H1 (cell line): ENCODE measurements around the gene POLD1. TPM values are rescaled to one million over a fixed set of nuclear protein-coding genes. Genes with fewer than 3 reads are reported as not detected.

ENCODE experiments used
- BRCA1 ChIP-seq: IDR thresholded peaks from 2 replicates; pipeline ENCODE4 v1.6.1; 2012; ENCODE audit warnings: low read depth, low read length, improper control_type of control experiment
- CHD7 ChIP-seq: fragments of 300-600 bp; sonication (generic); IDR thresholded peaks from 2 replicates; pipeline ENCODE4 v1.7.1; 2012; ENCODE audit warnings: low read length, moderate library complexity, mild to moderate bottlenecking, inconsistent platforms; ENCODE audit not compliant: insufficient replicate concordance
- CTBP2 ChIP-seq: IDR thresholded peaks from 2 replicates; pipeline ENCODE4 v1.7.0; 2011; ENCODE audit warnings: borderline replicate concordance, mild to moderate bottlenecking, moderate library complexity, mixed read lengths, low read length; ENCODE audit not compliant: insufficient read depth, insufficient read length
- JUND ChIP-seq: IDR thresholded peaks from 2 replicates; pipeline ENCODE4 v1.6.1; 2011; ENCODE audit warnings: mild to moderate bottlenecking, improper control_type of control experiment, low read length
- KDM1A ChIP-seq: fragments of 200-600, 300-600 bp; sonication (generic); IDR thresholded peaks from 2 replicates; pipeline ENCODE4 v1.7.1; 2016; ENCODE audit warnings: mild to moderate bottlenecking, low read length, borderline replicate concordance
- KDM5A ChIP-seq: fragments of 200-600 bp; IDR thresholded peaks from 2 replicates; pipeline ENCODE4 v1.7.1; 2012; ENCODE audit warnings: mild to moderate bottlenecking, low read length, inconsistent platforms, mixed read lengths
- YY1 ChIP-seq: IDR thresholded peaks from 2 replicates; pipeline ENCODE4 v1.6.1; 2011; ENCODE audit warnings: low read depth, mild to moderate bottlenecking, low read length
- polyA plus RNA-seq, 7 experiments: library from polyadenylated mRNA; depleted of rRNA in 3 of 7; stranded (reverse) in 5 of 7; unstranded in 2 of 7; fragments of >200 nt in 5 of 7; fragments of 200-250 nt in 2 of 7; gene quantifications; 1 replicate in 5 of 7; 2 replicates in 1 of 7; 4 replicates in 1 of 7; pipeline versions ENCODE4 v1.2.1 to v1.2.3, GENCODE V29; 2011 to 2013; ENCODE audit warnings: missing spikeins in 2 of 7, mixed read lengths in 2 of 7
- total RNA-seq: library from RNA; stranded (reverse); fragmentation: NEBNext Ultra II Directional; extraction: Animal tissue kit (Norgen Biotek cat#: 25700); gene quantifications from 2 replicates; pipeline ENCODE4 v1.2.1, GENCODE V29; 2021

The POLD1 gene
- total and polyA plus RNA-seq, 2 of the 8 experiments (the other 6 are each of a cell fraction or from before 2014, with no cell fraction given) = 141 to 142 TPM

DNA sequence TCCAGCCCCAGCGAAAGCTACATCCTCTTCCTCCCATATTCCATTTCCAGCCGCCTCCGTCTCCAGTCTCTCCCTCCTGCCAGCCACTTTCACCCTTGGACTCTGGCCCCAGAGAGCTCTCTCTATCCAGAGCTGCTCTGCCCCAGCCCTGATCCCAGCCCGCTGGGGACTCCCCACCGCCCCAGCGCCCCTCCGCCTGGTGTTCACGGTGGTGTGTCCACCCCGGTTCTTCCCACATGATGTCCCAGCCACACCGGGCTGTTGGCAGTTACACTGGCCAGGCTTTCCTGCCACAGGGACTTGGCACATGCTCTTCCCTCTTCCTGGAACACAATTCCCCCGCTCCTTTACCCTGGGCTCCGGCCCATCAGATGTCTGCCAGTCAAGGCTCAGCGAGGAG is 80.9 kb downstream of the POLD1 start (continued):
- no peak for TF ChIP-seq CHD7
- no peak for TF ChIP-seq KDM5A
- no peak for TF ChIP-seq YY1
- TF ChIP-seq BRCA1 = no peak
- no peak for TF ChIP-seq JUND
- no peak for TF ChIP-seq CTBP2
- no peak for TF ChIP-seq KDM1A
